Astrocyte (in vitro differentiated cells and primary cell): ENCODE results near the gene CDH7. TPM values are rescaled to one million over a fixed set of nuclear protein-coding genes. Genes with fewer than 3 reads are reported as not detected.

Source experiments
- DNase-seq: peaks from one replicate; pipeline ENCODE4 v3.0.0-alpha.2; 2010; ENCODE audit warnings: low read depth
- FAIRE-seq: peaks from 2 replicates; lab custom pipeline; 2011; peaks lifted over from hg19 to GRCh38; lab: Jason Lieb, UNC
- H2AFZ ChIP-seq: 2 replicates; pipeline ENCODE4 v1.6.0; 2012; ENCODE audit warnings: low read depth, low read length, inconsistent platforms
- H3K27ac ChIP-seq: 2 replicates; pipeline ENCODE4 v1.5.1; 2011; ENCODE audit warnings: low read depth, low read length, inconsistent platforms
- H3K27me3 ChIP-seq: 2 replicates; pipeline ENCODE4 v1.6.0; 2011; ENCODE audit warnings: low read length, inconsistent platforms; ENCODE audit not compliant: insufficient read depth
- H3K36me3 ChIP-seq: 2 replicates; pipeline ENCODE4 v1.5.1; 2011; ENCODE audit warnings: low read length, inconsistent platforms; ENCODE audit not compliant: insufficient read depth
- H3K4me1 ChIP-seq: 2 replicates; pipeline ENCODE4 v1.5.1; 2011; ENCODE audit warnings: low read length, inconsistent platforms; ENCODE audit not compliant: insufficient read depth
- H3K4me2 ChIP-seq: 2 replicates; pipeline ENCODE4 v1.6.0; 2012; ENCODE audit warnings: low read length, inconsistent platforms
- H3K4me3 ChIP-seq: 2 replicates; pipeline ENCODE4 v1.5.1; 2011; ENCODE audit warnings: low read depth, mild to moderate bottlenecking, low read length, inconsistent platforms; ENCODE audit not compliant: insufficient read depth
- H3K79me2 ChIP-seq: 2 replicates; pipeline ENCODE4 v1.6.0; 2012; ENCODE audit warnings: mild to moderate bottlenecking, low read length, inconsistent platforms; ENCODE audit not compliant: insufficient read depth
- H3K9ac ChIP-seq: 2 replicates; pipeline ENCODE4 v1.6.0; 2012; ENCODE audit warnings: mild to moderate bottlenecking, low read length, inconsistent platforms
- H3K9me3 ChIP-seq: 2 replicates; pipeline ENCODE4 v1.5.1; 2012; ENCODE audit warnings: low read depth, mild to moderate bottlenecking, low read length, inconsistent platforms; ENCODE audit not compliant: insufficient read depth
- H4K20me1 ChIP-seq: 2 replicates; pipeline ENCODE4 v1.6.0; 2012; ENCODE audit warnings: low read length, inconsistent platforms; ENCODE audit not compliant: insufficient read depth
- H3K27ac Mint-ChIP-seq: one replicate; pipeline ENCODE4 v1.8.0; 2021; ENCODE audit warnings: mild to moderate bottlenecking, mixed read lengths; ENCODE audit not compliant: unreplicated experiment
- H3K27me3 Mint-ChIP-seq: one replicate; pipeline ENCODE4 v1.8.0; 2021; ENCODE audit warnings: low read depth, mixed read lengths; ENCODE audit not compliant: unreplicated experiment
- H3K36me3 Mint-ChIP-seq: one replicate; pipeline ENCODE4 v1.8.0; 2021; ENCODE audit warnings: low read depth, mixed read lengths; ENCODE audit not compliant: unreplicated experiment
- H3K4me1 Mint-ChIP-seq: one replicate; pipeline ENCODE4 v1.8.0; 2021; ENCODE audit warnings: low read depth, mixed read lengths; ENCODE audit not compliant: unreplicated experiment
- H3K4me3 Mint-ChIP-seq: one replicate; pipeline ENCODE4 v1.8.0; 2021; ENCODE audit warnings: mild to moderate bottlenecking, moderate library complexity, mixed read lengths; ENCODE audit not compliant: unreplicated experiment
- H3K9me3 Mint-ChIP-seq: one replicate; pipeline ENCODE4 v1.8.0; 2021; ENCODE audit warnings: mild to moderate bottlenecking, mixed read lengths; ENCODE audit not compliant: unreplicated experiment
- CTCF ChIP-seq: IDR thresholded peaks from 2 replicates; pipeline ENCODE4 v1.5.1; 2011; ENCODE audit warnings: low read depth, mild to moderate bottlenecking, inconsistent platforms, low read length, moderate library complexity; ENCODE audit not compliant: insufficient read depth
- EZH2 ChIP-seq: IDR thresholded peaks from 2 replicates; pipeline ENCODE4 v1.6.1; 2012; ENCODE audit warnings: mild to moderate bottlenecking, low read length, inconsistent platforms; ENCODE audit not compliant: insufficient read depth
- total RNA-seq: library from RNA; stranded (reverse); gene quantifications from 2 replicates; pipeline ENCODE4 v1.2.1, GENCODE V29; 2021

CDH7 gene
- total RNA-seq, 1 donor from 2014 or later: 0.43 TPM

- Histone ChIP-seq H3K4me2 (no peak overlapping the region), H3K79me2 (no peaks in the 10 kb centered on the region), H3K4me3 (no peak overlapping the region), H3K4me1 (no peaks in the 10 kb centered on the region), H3K27ac (no peak overlapping the region), H3K9me3 (no peaks in the 10 kb centered on the region), H3K9ac (no peak overlapping the region), H3K36me3 (no peaks in the 10 kb centered on the region), H2AFZ (no peak overlapping the region), H3K27me3 (no peaks in the 10 kb centered on the region), H4K20me1 (no peaks in the 10 kb centered on the region)
- no peak for TF ChIP-seq EZH2
- TF ChIP-seq CTCF: no peak
- Mint-ChIP-seq H3K4me3 (no peak overlapping the region), H3K4me1 (no peaks in the 10 kb centered on the region), H3K27me3 (no peaks in the 10 kb centered on the region), H3K36me3 (no peaks in the 10 kb centered on the region), H3K27ac (no peak overlapping the region), H3K9me3 (no peaks in the 10 kb centered on the region)
- no peak for FAIRE-seq
- DNase-seq: no peak
Measured at GRCh38 chr18:65811307-65811706, 60.5 kb downstream of the CDH7 start.

GRCh38 chr18:65815506-65815905, 64.7 kb downstream of the CDH7 start:
- no peak overlapping the region for H3K9ac ChIP-seq
- DNase-seq: no peak
- no peak for TF ChIP-seq EZH2
- TF ChIP-seq CTCF: no peak
- Mint-ChIP-seq H3K27me3 (no peaks in the 10 kb centered on the region), H3K4me3 (no peak overlapping the region), H3K27ac (no peak overlapping the region), H3K36me3 (no peaks in the 10 kb centered on the region), H3K9me3 (no peaks in the 10 kb centered on the region), H3K4me1 (no peaks in the 10 kb centered on the region)
- H3K4me1 ChIP-seq: no peaks in the 10 kb centered on the region
- no peaks in the 10 kb centered on the region for H3K27me3 ChIP-seq
- H3K9me3 ChIP-seq: no peaks in the 10 kb centered on the region
- H3K4me3 ChIP-seq: no peak overlapping the region
- FAIRE-seq: no peak
- no peaks in the 10 kb centered on the region for H3K79me2 ChIP-seq
- H4K20me1 ChIP-seq: no peaks in the 10 kb centered on the region
- H2AFZ ChIP-seq: no peak overlapping the region
- H3K36me3 ChIP-seq: no peaks in the 10 kb centered on the region
- H3K4me2 ChIP-seq: no peak overlapping the region
- no peak overlapping the region for H3K27ac ChIP-seq

GRCh38 chr18:65817178-65817577, 66.4 kb downstream of the CDH7 start:
- H3K27me3 ChIP-seq: no peaks in the 10 kb centered on the region
- TF ChIP-seq EZH2: no peak
- TF ChIP-seq CTCF: no peak
- H3K9ac ChIP-seq: no peak overlapping the region
- no peaks in the 10 kb centered on the region for H3K79me2 ChIP-seq
- no peaks in the 10 kb centered on the region for H4K20me1 ChIP-seq
- H3K4me1 ChIP-seq: no peaks in the 10 kb centered on the region
- no peaks in the 10 kb centered on the region for H3K9me3 ChIP-seq
- Mint-ChIP-seq H3K36me3 (no peaks in the 10 kb centered on the region), H3K4me3 (no peak overlapping the region), H3K27ac (no peak overlapping the region), H3K9me3 (no peaks in the 10 kb centered on the region), H3K27me3 (no peaks in the 10 kb centered on the region), H3K4me1 (no peaks in the 10 kb centered on the region)
- FAIRE-seq (no peak), DNase-seq (no peak)
- H3K36me3 ChIP-seq: no peaks in the 10 kb centered on the region
- H3K4me3 ChIP-seq: no peak overlapping the region
- no peak overlapping the region for H2AFZ ChIP-seq
- H3K27ac ChIP-seq: no peak overlapping the region
- H3K4me2 ChIP-seq: no peak overlapping the region
